Bone marrow (tissue), 2 donors: ENCODE measurements around the gene PEAK1.

ENCODE experiments used
- DNase-seq, 2 donors: peaks; one replicate each; lab custom pipeline; 2025; lab: John Stamatoyannopoulos, UW

Gene PEAK1

DNA sequence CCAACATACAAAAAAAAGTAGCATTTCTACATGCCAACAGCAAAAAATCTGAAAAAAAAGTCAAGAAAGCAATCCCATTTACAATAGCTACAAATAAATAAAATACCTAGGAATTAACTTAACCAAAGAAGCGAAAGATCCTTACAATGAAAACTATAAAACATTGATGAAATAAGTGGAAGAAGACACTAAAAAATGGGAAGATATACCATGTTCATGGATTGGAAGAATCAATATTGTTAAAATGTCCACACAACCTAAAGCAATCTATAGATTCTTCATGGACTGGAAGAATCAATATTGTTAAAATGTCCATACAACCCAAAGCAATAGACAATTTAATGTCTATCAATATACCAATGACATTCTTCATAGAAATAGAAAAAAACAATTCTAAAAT is 21.0 kb downstream of the PEAK1 start:
- DNase-seq, result no peak

DNA sequence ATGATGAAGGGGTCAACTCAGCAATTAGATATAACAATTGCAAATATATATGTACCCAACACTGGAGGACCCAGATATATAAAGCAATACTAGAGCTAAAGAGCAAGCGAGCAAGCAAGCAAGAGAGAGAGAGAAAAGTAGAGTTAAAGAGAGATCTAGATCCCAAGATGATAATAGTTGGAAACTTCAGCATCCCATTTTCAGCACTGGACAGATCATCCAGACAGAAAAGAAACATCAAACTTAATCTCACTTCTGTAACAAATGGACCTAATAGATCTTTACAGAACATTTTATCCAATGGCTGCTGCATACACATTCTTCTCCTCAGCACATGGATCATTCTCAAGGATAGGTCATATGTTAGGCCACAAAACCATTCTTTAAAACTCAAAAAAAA is 23.2 kb downstream of the PEAK1 start:
- DNase-seq, result no peak

DNA sequence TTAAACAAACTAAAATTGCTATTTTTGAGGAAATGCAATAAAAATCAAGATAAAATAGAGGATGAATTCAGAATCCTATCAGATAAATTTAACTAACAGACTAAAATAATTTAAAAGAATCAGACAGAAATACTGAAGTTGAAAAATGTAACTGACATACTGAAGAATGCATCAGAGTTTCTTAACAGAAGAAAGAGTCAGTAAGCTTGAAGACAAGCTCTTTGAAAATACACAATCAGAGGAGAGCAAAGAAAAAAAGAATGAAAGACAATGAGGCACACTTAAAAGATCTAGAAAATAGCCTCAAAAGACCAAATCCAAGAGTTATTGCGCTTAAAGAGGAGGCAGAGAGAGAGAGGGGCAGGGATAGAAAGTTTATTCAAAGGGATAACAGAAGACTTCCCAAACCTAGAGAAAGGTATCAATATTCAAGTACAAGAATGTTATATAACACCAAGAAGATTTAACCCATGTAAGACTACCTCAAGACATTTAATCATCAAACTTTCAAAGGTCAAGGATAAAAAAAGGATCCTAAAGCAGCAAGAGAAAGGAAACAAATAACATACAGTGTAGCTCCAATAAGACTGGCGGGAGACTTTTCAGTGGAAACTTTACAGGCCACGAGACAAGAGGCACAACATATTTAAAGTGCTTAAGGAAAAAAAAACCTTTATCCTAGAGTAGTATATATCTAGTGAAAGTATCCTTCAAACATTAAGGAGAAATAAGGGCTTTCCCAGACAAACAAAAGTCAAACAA is 24.7 kb downstream of the PEAK1 start:
- DNase-seq, result no peak

DNA sequence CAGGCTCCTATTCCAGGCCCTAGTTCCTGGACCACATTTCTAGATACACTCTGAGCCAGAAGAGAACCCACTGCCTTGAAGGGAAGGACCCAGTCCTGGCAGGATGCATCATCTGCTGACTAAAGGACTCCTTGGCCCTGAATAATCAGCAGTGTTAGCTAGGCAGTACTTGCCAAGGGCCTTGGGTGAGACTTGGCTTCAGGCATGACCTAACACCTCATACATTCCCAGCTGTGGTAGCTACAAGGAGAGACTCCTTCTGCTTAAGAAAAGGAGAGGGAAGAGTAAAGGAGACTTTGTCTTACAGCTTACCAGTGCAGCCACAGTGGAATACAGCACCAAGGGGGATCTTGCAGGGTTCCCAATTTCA is 26.4 kb downstream of the PEAK1 start:
- no peak for DNase-seq

DNA sequence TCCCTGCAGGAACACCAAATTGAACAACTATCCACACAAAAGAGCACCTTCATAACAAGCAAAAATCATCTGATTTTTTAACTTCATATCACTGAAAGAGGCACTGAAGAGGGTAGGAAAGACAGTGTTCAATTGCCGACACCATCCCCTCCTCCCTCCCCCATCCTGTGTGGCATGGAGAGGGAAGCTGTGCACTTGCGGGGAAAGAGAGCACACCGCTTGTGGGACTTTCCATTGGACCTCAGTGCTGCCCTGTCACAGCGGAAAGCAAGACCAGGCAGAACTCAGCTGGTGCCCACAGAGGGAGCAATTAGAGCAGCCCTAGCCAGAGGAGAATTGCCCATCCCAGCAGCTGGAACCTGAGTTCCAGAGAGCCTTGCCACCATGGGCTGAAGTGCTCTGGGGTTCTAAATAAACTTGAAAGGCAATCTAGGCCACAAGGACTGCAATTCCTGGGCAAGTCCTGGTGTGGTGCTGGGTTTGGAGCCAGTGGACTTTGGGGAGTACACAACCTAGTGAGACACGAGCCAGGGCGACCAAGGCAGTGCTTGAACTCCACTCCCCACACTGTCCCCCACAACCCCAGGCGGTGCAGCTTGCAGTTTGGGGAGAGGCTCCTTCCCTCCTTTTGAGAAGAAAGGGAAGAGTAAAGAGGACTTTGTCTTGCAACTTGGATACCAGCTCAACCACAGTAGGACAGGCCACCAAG is 27.0 kb downstream of the PEAK1 start:
- DNase-seq, result no peak

DNA sequence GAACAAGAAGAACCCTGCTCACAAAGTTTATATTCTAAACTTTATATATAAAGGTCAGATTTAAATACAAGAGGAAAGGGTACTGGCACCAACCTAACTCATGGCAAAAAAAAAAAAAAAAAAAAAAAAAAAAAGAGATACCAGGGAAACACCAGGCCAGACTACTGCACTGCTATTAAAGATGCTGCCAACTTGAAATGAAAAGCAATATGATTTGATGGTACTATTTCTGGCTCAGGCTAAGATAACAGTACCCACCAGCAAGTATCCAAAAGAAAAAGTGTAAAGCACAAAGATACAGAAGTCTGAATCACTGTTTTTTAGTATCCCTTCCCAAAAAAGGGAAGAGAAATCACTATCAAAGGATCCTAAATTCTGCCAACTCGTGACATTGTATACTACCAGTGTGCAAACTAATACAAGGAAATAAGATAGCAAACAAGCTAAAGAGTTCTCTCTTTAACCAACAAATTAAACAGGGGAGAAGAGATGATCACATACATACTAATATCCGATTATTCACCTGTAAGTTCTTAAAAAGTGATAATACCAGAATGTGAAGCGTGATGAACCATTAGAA is 28.4 kb downstream of the PEAK1 start:
- DNase-seq, result no peak

DNA sequence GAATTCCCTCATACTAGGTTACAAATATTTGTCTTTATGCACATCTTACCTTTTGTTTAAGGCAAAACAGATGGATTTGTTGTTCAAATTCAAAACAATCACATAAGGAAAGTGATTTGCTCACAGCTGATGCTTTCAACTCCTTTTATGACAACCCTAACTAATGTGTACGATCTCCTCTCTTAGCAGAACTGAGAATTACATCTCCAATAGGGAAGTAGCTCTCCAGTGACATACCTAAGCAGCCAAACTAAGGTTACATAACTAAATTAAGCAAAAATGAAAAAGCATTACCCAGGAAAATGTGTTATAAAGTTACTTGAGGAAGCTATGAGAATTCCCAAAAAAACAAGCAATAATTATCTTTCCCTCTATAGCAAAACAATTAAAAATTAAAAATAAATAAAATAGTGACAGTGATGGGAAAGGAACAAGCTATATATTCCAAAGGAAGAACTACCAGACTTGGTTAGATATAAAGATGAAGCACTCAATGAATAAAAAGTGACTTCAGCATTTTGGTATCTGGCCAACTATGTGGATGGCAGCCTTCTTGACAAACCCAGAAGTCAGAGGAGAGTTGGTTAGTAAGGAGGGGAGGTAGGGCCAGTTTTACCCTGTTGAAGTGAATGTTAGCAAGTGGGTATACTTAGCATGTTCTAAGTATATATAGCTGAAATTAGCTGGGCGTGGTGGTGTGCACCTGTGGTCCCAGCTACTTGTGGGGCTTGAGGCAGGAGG is 32.4 kb downstream of the PEAK1 start:
- DNase-seq, result no peak

DNA sequence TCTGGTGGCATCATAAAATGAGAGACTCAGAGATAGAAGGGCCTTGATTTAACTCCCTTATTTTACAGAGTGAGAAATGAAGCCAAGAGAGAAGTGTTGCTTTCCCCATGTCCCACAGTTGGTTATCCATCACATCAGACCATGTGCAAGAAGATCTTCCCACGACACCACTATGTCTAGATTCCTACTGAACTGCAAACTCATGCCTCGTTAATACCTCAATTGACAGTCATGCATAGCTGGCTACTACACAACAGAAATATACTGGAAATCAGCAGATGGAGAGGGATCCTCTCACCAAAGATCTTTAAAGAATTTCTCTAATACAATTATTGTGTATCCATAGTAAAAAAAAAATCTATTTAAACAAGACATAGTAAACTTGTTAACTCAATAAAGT is 33.3 kb downstream of the PEAK1 start:
- no peak for DNase-seq

DNA sequence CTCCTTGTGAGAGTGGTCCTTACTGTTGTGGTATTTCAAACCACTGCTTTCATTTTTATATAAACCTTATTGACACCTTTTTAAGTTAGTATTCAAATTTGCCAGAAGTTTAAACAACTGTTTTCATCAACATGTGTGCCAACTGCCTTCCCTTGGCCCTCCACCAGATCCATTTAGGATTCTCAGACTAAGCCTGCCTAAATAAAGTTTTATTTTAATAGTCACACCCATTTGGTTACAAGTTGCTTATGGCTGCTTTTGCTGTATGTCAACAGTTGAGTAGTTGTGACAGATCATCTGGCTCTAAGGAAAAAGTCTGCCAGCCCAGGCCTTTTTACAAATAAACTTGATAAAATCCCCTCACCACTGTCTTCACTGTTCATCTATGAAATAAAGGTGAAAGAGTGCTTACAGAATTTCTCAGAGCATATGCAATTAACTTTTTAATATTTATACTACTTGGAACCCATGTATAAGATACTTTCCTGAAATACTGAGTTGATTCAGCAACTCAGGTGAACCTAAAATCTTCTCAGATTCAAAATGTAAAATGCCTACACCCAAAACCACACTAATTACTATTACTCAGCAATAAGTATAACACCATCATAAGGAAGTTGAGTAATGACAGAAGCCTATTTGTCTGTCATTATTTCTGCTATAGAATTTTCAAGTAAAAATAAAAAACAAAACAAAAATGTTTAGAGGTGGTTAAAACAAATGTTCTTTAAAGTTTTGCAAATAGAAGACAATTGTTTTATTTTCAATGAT is 35.1 kb downstream of the PEAK1 start:
- DNase-seq, result no peak

DNA sequence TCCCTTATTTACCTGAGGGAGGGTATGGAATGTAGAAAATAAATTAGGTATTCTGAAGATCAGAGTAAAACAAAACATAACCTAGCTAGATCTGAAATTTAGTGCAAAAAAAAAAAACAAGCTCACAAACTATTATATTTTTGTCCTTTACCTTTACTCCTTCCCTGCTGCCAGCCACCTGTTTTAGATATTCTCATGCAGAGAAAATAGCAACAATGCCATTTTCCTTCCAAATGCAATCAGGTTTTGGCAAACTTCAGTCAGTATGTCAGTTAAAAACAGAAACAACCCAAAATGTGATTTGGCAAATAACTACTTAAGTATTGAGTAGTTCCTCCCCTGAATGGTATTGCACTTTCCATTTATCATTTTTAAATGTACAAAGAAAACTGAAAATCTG is 35.8 kb downstream of the PEAK1 start:
- no peak for DNase-seq

DNA sequence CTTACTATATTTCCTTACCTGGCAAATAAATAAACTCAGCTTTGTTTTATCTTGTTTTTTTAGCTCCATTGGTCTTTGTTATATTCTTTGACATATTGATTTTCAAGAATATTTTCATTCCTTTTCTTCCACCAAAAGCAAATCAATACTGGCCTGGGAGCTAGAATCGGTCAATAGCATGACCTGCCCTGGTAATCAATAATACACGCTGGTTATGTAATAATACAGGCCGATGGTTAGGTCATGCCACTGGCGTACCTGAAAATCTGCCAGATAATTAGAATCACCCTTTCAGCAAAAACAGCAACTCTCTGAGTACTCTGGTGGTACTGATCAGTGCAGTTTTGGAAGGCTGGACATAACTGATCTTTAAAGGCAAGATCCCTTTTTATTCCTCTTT is 39.9 kb downstream of the PEAK1 start:
- DNase-seq, result no peak

DNA sequence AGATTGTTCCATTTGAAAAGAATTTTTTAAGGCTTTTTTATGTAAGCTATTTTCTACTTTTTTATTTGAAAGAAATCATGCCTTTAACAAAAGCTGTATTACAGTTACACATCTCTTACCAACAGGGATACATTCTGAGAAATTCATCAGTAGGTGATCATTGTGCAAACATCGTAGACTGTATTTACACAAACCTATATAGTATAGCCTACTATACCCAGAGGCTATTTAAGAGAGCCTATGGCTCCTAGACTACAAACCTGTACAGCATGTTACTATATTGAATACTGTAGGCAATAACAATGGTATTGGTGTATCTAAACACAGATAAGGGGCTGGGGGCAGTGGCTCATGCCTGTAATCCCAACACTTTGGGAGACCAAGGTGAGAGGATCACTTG is 43.1 kb downstream of the PEAK1 start:
- no peak for DNase-seq

DNA sequence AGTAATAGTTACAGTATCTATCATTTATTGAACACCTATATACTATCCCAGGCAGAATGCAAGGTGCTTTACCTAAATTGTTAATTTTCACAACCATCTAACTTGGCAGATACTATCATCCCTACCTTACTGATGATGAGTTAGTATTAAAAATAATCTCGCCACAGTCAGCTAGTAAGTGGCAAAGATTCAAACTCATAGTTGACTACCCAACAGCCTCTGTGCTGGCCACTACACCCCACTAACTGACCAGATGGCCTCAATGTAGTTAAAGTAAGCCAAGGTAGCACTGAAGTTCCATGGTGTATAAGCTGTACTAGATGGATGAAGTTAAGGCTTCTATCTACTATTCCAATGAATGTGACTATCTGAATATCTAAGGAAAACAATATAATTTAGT is 44.8 kb downstream of the PEAK1 start:
- DNase-seq, result no peak

DNA sequence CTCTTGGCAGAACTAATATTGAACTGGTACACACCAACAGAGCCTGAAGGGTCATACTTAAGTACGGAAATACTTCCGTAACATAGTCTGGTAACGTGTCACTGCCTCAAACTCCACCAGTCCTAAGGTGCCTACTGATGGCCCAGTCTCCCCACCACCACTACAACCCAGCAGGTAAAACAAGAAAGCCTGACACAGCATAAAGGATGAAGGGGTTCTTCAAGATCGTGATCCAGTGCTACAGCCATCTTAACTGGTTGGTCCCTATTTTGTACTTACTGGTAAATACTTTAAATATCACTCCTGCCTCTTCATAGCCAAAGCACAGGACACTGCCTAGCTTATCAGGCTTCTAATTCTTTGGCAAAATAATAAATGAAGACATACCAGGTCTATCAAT is 46.5 kb downstream of the PEAK1 start:
- no peak for DNase-seq

DNA sequence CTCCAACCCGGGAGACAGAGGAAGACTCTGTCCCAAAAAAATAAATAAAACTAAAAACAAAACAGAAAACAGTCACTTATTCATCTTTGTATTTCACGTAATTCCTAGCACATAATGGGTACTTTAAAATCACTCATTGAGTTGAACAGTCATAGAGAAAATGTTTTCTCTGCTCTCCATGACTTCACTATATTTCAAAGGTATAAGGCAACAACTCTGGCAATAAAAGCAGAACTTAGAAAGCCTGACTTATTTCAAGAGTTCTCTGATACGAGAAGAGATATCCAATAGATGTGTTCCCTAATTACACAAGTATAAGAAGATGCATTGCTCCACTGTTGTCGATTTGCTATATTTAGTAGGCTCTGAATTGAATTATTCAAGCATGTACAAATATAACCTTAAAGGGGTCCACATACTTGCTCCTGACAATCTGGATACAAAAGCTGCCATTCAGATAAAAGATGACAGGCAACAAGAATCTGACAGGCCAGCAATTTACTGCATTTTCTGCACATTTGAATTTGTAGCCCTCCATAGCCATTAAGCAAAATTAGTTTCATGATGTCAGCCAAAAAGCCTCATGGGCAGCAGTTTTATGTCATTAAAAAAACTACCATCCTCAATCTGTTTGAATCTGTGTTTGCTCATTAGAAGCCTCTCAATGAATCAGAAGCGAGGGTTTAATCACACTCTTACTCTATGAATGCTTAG is 47.9 kb downstream of the PEAK1 start:
- DNase-seq, result no peak

DNA sequence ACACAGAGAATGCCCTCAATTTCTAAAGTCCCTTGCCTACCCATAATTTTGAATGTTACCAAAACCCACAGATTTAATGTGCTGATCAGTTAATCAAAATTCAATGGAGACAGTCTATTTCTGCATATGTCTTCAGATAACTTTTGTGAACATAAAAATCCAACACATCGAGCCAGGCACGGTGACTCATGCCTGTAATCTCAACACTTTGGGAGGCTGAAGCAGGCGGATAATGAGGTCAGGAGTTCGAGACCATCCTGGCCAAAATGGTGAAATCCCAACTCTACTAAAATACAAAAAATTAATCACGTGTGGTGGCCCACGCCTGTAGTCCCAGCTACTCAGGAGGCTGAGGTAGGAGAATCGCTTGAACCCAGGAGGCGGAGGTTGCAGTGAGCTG is 49.3 kb downstream of the PEAK1 start:
- no peak for DNase-seq

DNA sequence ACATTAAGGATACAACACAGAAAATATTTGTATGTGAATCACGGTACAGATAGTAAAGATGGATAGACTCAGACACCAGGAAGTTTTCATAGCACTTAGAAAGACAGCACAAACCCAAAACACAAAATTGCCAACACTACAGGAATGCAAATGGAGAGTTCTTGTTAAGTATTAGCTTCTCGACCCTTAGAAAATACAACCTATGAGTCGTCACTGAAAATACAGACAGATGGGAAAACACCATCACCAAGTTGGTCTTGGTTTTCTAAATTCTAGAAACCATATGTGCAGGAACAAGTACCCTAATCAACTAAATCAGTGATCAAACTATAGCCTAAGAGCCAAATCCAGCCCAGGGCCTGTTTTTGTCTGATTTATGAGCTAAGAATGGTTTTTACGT is 50.7 kb downstream of the PEAK1 start:
- DNase-seq, result no peak

DNA sequence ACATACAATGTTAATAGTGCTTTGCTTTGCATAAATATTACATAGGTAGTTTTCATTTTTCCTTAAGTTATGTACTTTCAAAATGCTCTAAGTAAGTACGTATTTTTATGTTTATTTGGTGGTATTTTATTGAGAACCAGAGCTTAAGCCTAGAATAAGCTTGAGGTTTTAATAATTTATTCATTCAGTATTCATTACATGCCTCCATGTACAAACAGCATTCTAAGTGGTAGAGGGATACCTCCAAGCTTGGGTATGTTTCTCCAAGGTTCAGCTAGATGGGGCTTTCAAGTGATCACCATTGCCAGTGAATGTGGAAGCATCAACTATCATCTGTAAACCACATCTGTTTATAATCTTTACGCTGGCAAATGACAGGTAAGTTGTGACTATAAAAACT is 52.3 kb downstream of the PEAK1 start:
- no peak for DNase-seq

DNA sequence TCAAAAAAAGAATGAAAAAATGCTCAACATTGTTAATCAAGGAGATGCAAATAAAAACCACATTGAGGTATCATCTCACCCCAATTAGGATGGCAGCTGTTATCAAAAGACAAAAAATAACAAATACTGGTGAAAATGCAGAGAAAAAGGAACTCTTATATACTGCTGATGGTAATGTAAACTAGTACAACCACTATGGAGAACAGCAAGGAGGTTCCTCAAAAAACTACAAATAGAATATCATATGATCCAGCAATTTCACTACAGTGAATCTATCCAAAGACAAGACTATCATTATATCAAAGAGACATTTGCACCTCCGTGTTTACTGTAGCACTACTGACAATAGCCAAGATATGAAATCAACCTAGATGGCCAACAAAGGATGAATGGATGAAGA is 58.4 kb downstream of the PEAK1 start:
- no peak for DNase-seq

DNA sequence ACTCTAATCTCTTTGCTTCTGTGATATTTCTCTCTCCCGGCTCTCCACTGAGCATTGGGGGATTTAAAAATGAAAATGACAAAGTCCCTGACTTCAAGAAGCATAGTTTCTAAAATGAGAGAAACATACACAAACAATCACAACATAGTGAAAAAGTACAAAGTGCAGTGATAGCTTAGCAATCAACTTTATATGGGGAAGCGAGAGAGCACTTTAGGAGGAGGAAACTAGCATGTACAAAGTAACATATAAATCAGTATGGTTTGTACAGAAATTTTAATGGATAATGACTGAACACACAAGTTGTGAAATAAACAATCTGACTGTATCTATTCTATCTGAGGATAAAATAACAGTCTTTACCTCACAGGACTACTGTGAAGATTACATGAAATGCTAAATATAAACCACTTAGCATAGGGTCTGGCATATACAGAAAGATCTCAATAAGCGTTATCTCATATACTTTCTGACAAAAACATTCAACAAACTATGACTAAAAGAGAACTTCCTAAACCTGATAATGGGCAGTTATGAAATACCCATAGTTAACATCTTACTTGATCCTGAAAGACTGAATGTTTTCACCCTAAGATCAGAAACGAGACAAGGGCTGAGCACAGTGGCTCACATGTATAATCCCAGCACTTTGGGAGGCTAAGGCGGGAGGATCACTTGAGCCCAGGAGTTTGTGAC is 61.2 kb downstream of the PEAK1 start:
- DNase-seq, result no peak

DNA sequence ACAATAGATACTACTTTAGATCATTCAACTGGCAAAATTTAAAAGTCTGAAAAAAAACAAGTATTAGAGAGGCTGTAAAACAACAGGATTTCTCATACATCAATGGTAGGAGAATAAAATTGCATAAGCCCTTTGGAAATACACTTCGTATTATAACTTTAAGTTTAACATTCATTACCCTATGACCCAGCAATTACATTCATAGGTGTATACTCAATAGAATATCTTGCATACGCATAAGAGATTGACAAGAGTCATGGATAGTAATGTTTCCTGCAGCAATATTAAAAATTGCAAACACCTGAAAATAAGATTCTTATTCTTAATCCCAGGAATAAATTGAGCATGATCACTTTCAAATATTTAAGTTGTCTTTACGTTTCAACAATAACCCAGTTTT is 63.6 kb downstream of the PEAK1 start:
- DNase-seq, result no peak
